Thoracic aorta (tissue), 2 donors: ENCODE results near the gene STOM. TPM values are rescaled to one million over a fixed set of nuclear protein-coding genes. Genes with fewer than 3 reads are reported as not detected.

Experiments used
- ATAC-seq: fragments of 150-250 bp; one replicate; pipeline ENCODE4 v1.8.0; 2017; ENCODE audit warnings: low read depth; ENCODE audit not compliant: insufficient number of reproducible peaks, low FRiP score
- DNase-seq: peaks from one replicate; pipeline ENCODE4 v3.0.0-alpha.2; 2020; ENCODE audit warnings: low spot score
- H3K27ac ChIP-seq, 2 donors: fragments of 200-600 bp; sonication (generic); 1 replicate in 1 of 2; 2 replicates in 1 of 2; pipeline ENCODE4 v1.5.1; 2016; ENCODE audit warnings: mild to moderate bottlenecking in 2 of 2, moderate library complexity in 2 of 2
- H3K27me3 ChIP-seq: fragments of 200-600 bp; sonication (generic); replicated peaks from 2 replicates; pipeline ENCODE4 v1.6.0; 2016; ENCODE audit warnings: mild to moderate bottlenecking; ENCODE audit not compliant: insufficient read depth
- H3K36me3 ChIP-seq: fragments of 200-600 bp; sonication (generic); one replicate; pipeline ENCODE4 v1.5.1; 2016
- H3K4me1 ChIP-seq, 2 donors: fragments of 200-600 bp; sonication (generic); 1 replicate in 1 of 2; 2 replicates in 1 of 2; pipeline versions ENCODE4 v1.5.1 to v1.6.0; 2016; ENCODE audit warnings: low read depth in 2 of 2, mild to moderate bottlenecking in 1 of 2; ENCODE audit not compliant: control insufficient read depth in 1 of 2
- H3K4me3 ChIP-seq: fragments of 200-600 bp; sonication (generic); 2 replicates; pipeline ENCODE4 v1.5.1; 2016; ENCODE audit warnings: mild to moderate bottlenecking
- H3K9me3 ChIP-seq: fragments of 200-600 bp; sonication (generic); 2 replicates; pipeline ENCODE4 v1.5.1; 2016
- total RNA-seq, 2 donors: library from RNA; depleted of rRNA; stranded (reverse); fragments of >200 nt; gene quantifications; one replicate each; pipeline versions ENCODE4 v1.1.0 to v1.2.3, GENCODE V29; 2016
- TF ChIP-seq, protein P1 (sequence below): fragments of 200-600 bp; sonication (generic); IDR thresholded peaks from one replicate; pipeline ENCODE4 v1.5.1; 2019; ENCODE audit warnings: antibody characterized with exemption

The STOM gene
- total RNA-seq, 2 donors from 2014 or later, result 177 to 344 TPM

DNA sequence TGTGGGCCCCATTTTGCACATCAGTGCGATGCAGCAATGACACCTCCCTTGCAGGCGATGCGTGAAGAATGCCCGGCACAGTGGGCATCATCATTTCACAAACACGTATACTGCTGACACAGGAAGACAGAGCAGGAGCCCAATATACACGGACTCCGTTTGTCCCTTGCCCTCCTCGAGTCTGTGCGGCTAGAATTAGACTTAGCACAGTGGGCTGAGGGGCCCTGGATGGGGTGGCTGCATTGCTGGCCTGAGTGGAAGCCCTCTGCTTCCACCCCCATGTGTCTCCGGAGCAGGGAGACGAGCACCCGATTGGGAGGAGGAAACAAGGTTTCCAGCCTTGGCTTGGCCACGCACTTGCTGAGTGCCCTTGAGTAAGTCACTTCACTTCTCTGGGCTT lies 61.3 kb downstream of the STOM start:
- H3K36me3 ChIP-seq, result peaks cover 88% of the 10 kb centered on the region
- TF ChIP-seq, protein P1, sequence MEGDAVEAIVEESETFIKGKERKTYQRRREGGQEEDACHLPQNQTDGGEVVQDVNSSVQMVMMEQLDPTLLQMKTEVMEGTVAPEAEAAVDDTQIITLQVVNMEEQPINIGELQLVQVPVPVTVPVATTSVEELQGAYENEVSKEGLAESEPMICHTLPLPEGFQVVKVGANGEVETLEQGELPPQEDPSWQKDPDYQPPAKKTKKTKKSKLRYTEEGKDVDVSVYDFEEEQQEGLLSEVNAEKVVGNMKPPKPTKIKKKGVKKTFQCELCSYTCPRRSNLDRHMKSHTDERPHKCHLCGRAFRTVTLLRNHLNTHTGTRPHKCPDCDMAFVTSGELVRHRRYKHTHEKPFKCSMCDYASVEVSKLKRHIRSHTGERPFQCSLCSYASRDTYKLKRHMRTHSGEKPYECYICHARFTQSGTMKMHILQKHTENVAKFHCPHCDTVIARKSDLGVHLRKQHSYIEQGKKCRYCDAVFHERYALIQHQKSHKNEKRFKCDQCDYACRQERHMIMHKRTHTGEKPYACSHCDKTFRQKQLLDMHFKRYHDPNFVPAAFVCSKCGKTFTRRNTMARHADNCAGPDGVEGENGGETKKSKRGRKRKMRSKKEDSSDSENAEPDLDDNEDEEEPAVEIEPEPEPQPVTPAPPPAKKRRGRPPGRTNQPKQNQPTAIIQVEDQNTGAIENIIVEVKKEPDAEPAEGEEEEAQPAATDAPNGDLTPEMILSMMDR, result no peak
- peaks cover 22 to 40% of the 10 kb centered on the region in 2 donors for H3K4me1 ChIP-seq
- H3K27me3 ChIP-seq, result no peaks in the 10 kb centered on the region
- no peak for ATAC-seq
- no peaks in the 10 kb centered on the region for H3K9me3 ChIP-seq
- H3K27ac ChIP-seq, result peak overlapping the region; percentile 39 to 42
- H3K4me3 ChIP-seq, result no peak overlapping the region
- DNase-seq, result no peak

DNA sequence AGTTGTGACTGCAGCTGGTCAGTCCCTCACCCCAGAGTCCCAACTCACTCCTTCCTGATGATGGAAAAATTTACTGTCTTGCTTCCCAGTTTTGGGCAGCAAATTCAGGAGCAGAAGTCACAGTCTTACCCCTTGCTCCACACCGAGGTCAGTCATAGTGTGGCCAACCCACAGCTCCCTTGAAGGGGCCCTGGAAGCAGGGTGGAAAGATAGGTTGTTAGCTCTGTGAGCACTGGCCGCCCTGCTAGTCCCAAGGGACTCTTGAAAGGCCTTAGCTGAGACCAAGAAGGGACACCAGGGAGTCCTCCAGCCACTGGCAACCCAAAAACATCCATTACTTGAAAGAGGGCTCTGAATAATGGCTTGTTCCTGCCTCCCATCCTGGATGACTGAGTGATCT lies 62.1 kb downstream of the STOM start:
- ATAC-seq (no peak), DNase-seq (no peak)
- Histone ChIP-seq H3K9me3 (no peaks in the 10 kb centered on the region), H3K27me3 (no peaks in the 10 kb centered on the region), H3K36me3 (peaks cover 88% of the 10 kb centered on the region), H3K27ac (peak overlapping the region in 1 of 2 donors; percentile 62), H3K4me1 (peaks cover 30 to 42% of the 10 kb centered on the region in 2 donors), H3K4me3 (no peak overlapping the region)
- TF ChIP-seq, protein P1, result no peak

DNA sequence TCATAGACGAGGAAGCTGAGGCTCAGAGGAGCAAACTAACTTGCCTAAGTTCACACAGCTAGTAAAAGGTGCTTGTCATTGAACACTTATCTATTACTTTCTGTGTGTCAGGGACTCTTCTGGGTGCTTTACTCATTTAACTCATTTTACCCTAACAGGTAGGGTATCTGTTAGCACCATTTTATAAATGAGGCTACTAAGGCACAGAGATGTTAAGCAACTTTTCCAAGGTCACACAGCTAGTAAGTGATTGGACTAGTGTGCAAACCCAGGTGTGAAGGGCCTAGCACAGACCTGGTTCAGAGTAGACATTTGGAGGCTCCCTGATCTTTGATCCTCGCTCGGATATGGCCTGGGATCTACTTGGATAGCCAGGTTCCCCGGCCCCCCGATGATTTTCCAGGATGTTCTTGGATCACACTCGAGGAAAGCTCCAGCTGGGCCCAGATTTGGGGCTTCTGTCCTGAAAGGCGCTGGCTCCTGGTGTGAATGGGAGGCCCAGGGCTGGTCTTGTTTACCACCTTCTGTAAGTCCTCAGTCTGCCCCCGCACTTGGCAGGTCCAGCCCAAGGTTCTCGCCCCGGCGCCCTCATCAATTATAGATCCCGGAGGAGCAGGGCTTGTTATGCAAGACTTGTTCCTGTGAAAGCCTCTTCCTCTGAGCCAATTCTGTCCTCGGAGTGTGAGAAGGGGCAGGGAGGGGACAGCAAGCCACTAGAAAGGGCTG lies 64.6 kb downstream of the STOM start:
- peak overlapping the region; percentile 69 to 91 for H3K27ac ChIP-seq
- DNase-seq, result no peak
- H3K4me3 ChIP-seq, result peak overlapping the region; percentile 21
- no peaks in the 10 kb centered on the region for H3K9me3 ChIP-seq
- no peaks in the 10 kb centered on the region for H3K27me3 ChIP-seq
- TF ChIP-seq, protein P1, result no peak
- ATAC-seq, result no peak
- H3K36me3 ChIP-seq, result peaks cover 71% of the 10 kb centered on the region
- peaks cover 45 to 67% of the 10 kb centered on the region in 2 donors for H3K4me1 ChIP-seq

GRCh38 chr9:121304707-121305106 lies 65.3 kb downstream of the STOM start:
- peak overlapping the region; percentile 69 to 91 for H3K27ac ChIP-seq
- TF ChIP-seq, protein P1, result no peak
- DNase-seq (no peak), ATAC-seq (no peak)
- peaks cover 66% of the 10 kb centered on the region for H3K36me3 ChIP-seq
- peaks cover 47 to 71% of the 10 kb centered on the region in 2 donors for H3K4me1 ChIP-seq
- H3K4me3 ChIP-seq, result peak overlapping the region; percentile 13
- H3K9me3 ChIP-seq, result no peaks in the 10 kb centered on the region
- H3K27me3 ChIP-seq, result no peaks in the 10 kb centered on the region

DNA sequence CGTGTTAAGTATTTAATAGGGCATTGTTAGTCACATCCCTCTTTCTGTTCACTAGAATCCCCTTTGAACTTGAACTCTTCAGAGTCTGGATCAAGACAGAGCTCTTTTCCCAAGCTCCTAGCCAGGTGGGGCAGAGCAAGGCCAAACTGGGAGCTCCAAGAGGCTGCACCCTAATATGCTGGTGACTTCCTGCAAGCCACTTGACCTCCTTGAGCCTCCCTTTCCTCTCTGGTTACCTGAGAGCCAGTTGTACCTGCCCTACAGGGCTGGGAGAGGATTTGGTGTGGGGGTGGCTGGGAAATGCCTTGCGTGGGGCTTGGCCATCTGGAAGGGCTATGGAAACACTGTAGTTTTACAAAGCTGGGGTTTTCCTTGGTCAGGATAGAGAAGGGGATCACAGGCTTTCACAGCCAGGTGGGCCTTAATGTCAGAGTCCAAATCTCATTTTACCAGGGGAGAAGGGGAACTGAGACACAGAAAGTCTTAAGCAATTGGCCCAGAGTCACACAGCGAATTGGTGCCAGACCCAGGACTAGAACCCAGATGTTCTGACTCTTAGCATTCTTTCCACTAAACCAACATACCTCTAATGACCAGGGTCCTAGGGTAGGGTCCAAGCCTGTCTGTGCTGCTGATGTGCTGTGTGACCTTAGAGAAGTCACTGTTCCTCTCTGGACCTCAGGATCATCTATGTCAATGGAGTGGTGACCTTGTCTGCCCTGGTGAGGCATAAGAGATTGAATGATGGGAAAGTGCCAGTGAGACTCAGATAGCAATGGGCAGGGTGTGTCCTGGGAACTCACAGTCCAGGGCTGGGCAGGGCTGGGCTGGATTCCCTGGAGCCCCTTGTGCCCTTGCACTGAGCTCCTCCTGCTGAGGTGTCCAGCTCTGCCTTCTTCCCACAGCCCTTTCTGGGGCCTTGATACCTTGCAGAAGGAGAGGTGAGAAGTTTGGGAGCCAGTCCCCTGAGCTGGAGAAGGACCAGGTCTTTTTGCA lies 66.3 kb downstream of the STOM start:
- no peaks in the 10 kb centered on the region for H3K27me3 ChIP-seq
- H3K4me1 ChIP-seq, result peaks cover 52 to 74% of the 10 kb centered on the region in 2 donors
- TF ChIP-seq, protein P1, result no peak
- no peaks in the 10 kb centered on the region for H3K9me3 ChIP-seq
- peaks cover 61% of the 10 kb centered on the region for H3K36me3 ChIP-seq
- ATAC-seq, result no peak
- H3K4me3 ChIP-seq, result peak overlapping the region; percentile 74
- no peak for DNase-seq
- peak overlapping the region; percentile 69 to 91 for H3K27ac ChIP-seq
